Caco-2 (cell line): ENCODE data around the gene ARAP1. TPM values are rescaled to one million over a fixed set of nuclear protein-coding genes. Genes with fewer than 3 reads are reported as not detected.

Experiments
- BruUV-seq: library from RNA; stranded (reverse); fragments of 400-500 nt; replicated peaks from 2 replicates; lab custom pipeline; 2021; lab: Mats Ljungman, UMichigan
- CTCF ChIA-PET: fragments of 300-600 bp; sonication (Branson Sonifier 250); formaldehyde crosslinking; loops from one replicate; lab custom pipeline; 2022; ENCODE audit warnings: antibody characterized with exemption; lab: Charles Lee
- POLR2A ChIA-PET: fragments of 300-600 bp; sonication (Branson Sonifier 250); formaldehyde crosslinking; loops from one replicate; lab custom pipeline; 2022; ENCODE audit warnings: antibody characterized with exemption; lab: Charles Lee
- DNase-seq, 2 experiments: peaks; one replicate each; pipeline versions ENCODE4 v3.0.0 to v3.0.0-alpha.2; 2020 to 2022
- H3K27me3 ChIP-seq: replicated peaks from 2 replicates; pipeline ENCODE4 v1.6.0; 2011; ENCODE audit warnings: low read length; ENCODE audit not compliant: control insufficient read depth, insufficient read depth
- H3K36me3 ChIP-seq: 2 replicates; pipeline ENCODE4 v1.5.1; 2011; ENCODE audit warnings: low read length; ENCODE audit not compliant: control insufficient read depth, insufficient read depth
- H3K4me1 ChIP-seq: fragments of 250-450 bp; sonication (Bioruptor Pico); 2 replicates; pipeline ENCODE4 v1.5.1; 2020; ENCODE audit warnings: mild to moderate bottlenecking
- H3K4me3 ChIP-seq: 2 replicates; pipeline ENCODE4 v1.5.1; 2011; ENCODE audit warnings: low read depth, mild to moderate bottlenecking, control low read depth, low read length
- H3K9me3 ChIP-seq: fragments of 250-450 bp; sonication (Bioruptor Pico); 2 replicates; pipeline ENCODE4 v1.5.1; 2020; ENCODE audit warnings: mild to moderate bottlenecking, moderate library complexity
- H3K27ac Mint-ChIP-seq: one replicate; pipeline ENCODE4 v1.8.0; 2022; ENCODE audit warnings: mixed read lengths; ENCODE audit not compliant: unreplicated experiment
- H3K27me3 Mint-ChIP-seq: one replicate; pipeline ENCODE4 v1.8.0; 2022; ENCODE audit warnings: mixed read lengths; ENCODE audit not compliant: insufficient read depth, unreplicated experiment
- H3K36me3 Mint-ChIP-seq: one replicate; pipeline ENCODE4 v1.8.0; 2022; ENCODE audit warnings: mild to moderate bottlenecking, mixed read lengths; ENCODE audit not compliant: insufficient read depth, unreplicated experiment
- H3K4me1 Mint-ChIP-seq: one replicate; pipeline ENCODE4 v1.8.0; 2022; ENCODE audit warnings: low read depth, mixed read lengths; ENCODE audit not compliant: unreplicated experiment
- H3K4me3 Mint-ChIP-seq: one replicate; pipeline ENCODE4 v1.8.0; 2022; ENCODE audit warnings: mild to moderate bottlenecking, moderate library complexity, mixed read lengths; ENCODE audit not compliant: unreplicated experiment
- H3K9me3 Mint-ChIP-seq: one replicate; pipeline ENCODE4 v1.8.0; 2022; ENCODE audit warnings: mixed read lengths; ENCODE audit not compliant: unreplicated experiment
- CTCF ChIP-seq, 2 experiments: fragments of 200-600 bp in 1 of 2; IDR thresholded peaks; 1 replicate in 1 of 2; 2 replicates in 1 of 2; pipeline versions ENCODE4 v1.5.1 to v1.8.0; 2011 to 2022; ENCODE audit warnings: antibody characterized with exemption in 1 of 2, control low read depth in 1 of 2, inconsistent platforms in 1 of 2, low read depth in 1 of 2, low read length in 1 of 2, mild to moderate bottlenecking in 1 of 2, moderate library complexity in 1 of 2; ENCODE audit not compliant: insufficient read depth in 1 of 2, severe bottlenecking in 1 of 2, unreplicated experiment in 1 of 2
- intact Hi-C: fragments of 100-400 bp; cut with micrococcal nuclease; formaldehyde crosslinking; loops from one replicate; pipeline ENCODE4 v1.10.0; 2022; ENCODE audit not compliant: unreplicated experiment
- total RNA-seq: library from RNA; stranded (reverse); gene quantifications from 2 replicates; pipeline ENCODE4 v1.2.3, GENCODE V29; 2022

ARAP1 gene
- total RNA-seq, 1 experiment from 2014 or later = 87.1 TPM

GRCh38 chr11:72755713-72756285 is 3.6 kb upstream of the ARAP1 start:
- Histone ChIP-seq H3K36me3 (peaks cover 18% of the 10 kb centered on the region), H3K4me1 (peaks cover 16% of the 10 kb centered on the region), H3K27me3 (no peaks in the 10 kb centered on the region), H3K9me3 (no peaks in the 10 kb centered on the region), H3K4me3 (no peak overlapping the region)
- Mint-ChIP-seq H3K9me3 (no peaks in the 10 kb centered on the region), H3K27ac (peak overlapping the region; percentile 39), H3K4me3 (no peak overlapping the region), H3K4me1 (peaks cover 34% of the 10 kb centered on the region), H3K36me3 (peaks cover 100% of the 10 kb centered on the region), H3K27me3 (no peaks in the 10 kb centered on the region)
- CTCF ChIA-PET = no interaction called here
- intact Hi-C loops = no loop called here
- no peak for DNase-seq
- no TSS peak for BruUV-seq
- POLR2A ChIA-PET = no interaction called here
- no peak for TF ChIP-seq CTCF (IDR thresholded peaks at IDR 0.05; ENCODE audit: insufficient read depth in 1 of 2, low read depth in 1 of 2, low read length in 1 of 2, severe bottlenecking in 1 of 2, unreplicated experiment in 1 of 2)

GRCh38 chr11:72754544-72755155 is 2.4 kb upstream of the ARAP1 start:
- no peak for DNase-seq
- Mint-ChIP-seq H3K27me3 (no peaks in the 10 kb centered on the region), H3K4me1 (peaks cover 44% of the 10 kb centered on the region), H3K4me3 (no peak overlapping the region), H3K9me3 (no peaks in the 10 kb centered on the region), H3K27ac (no peak overlapping the region), H3K36me3 (peaks cover 97% of the 10 kb centered on the region)
- ChIA-PET POLR2A (no interaction called here), CTCF (no interaction called here)
- H3K4me3 ChIP-seq = no peak overlapping the region
- intact Hi-C loops = no loop called here
- H3K9me3 ChIP-seq = no peaks in the 10 kb centered on the region
- H3K36me3 ChIP-seq = peaks cover 18% of the 10 kb centered on the region
- peaks cover 20% of the 10 kb centered on the region for H3K4me1 ChIP-seq
- BruUV-seq = TSS peak; percentile 32
- TF ChIP-seq CTCF (IDR thresholded peaks at IDR 0.05; ENCODE audit: insufficient read depth in 1 of 2, low read depth in 1 of 2, low read length in 1 of 2, severe bottlenecking in 1 of 2, unreplicated experiment in 1 of 2) = no peak
- no peaks in the 10 kb centered on the region for H3K27me3 ChIP-seq

GRCh38 chr11:72754149-72754543 is 1.9 kb upstream of the ARAP1 start:
- intact Hi-C loops = no loop called here
- Histone ChIP-seq H3K4me3 (no peak overlapping the region), H3K27me3 (no peaks in the 10 kb centered on the region), H3K36me3 (peaks cover 18% of the 10 kb centered on the region), H3K9me3 (no peaks in the 10 kb centered on the region), H3K4me1 (peaks cover 23% of the 10 kb centered on the region)
- BruUV-seq = no TSS peak
- DNase-seq = no peak
- Mint-ChIP-seq H3K4me3 (no peak overlapping the region), H3K4me1 (peaks cover 45% of the 10 kb centered on the region), H3K36me3 (peaks cover 95% of the 10 kb centered on the region), H3K9me3 (no peaks in the 10 kb centered on the region), H3K27ac (no peak overlapping the region), H3K27me3 (no peaks in the 10 kb centered on the region)
- no peak for TF ChIP-seq CTCF (IDR thresholded peaks at IDR 0.05; ENCODE audit: insufficient read depth in 1 of 2, low read depth in 1 of 2, low read length in 1 of 2, severe bottlenecking in 1 of 2, unreplicated experiment in 1 of 2)
- POLR2A ChIA-PET = no interaction called here
- CTCF ChIA-PET = no interaction called here
